HL-60/S4 treated with phorbol 12-myristate 13-acetate at 8.2 ng/mL for 4 days and 3 days (cell line): ENCODE results near the gene SLC28A2.

Source experiments
- in situ Hi-C: fragments of 300-500 bp; cut with MboI; formaldehyde crosslinking; loops from 2 replicates; pipeline ENCODE4 v1.15.0; 2022; ENCODE audit warnings: low sequenced_read_pairs

The SLC28A2 gene

GRCh38 chr15:45319472-45320214 lies 67.6 kb downstream of the SLC28A2 start:
- in situ Hi-C loops = loop anchor here (10.0 kb wide), 2 partner anchors 65 to 85 kb away; no protein-coding TSS in a partner anchor

- in situ Hi-C loops = loop anchor here (10.0 kb wide), 2 partner anchors 64 to 86 kb away; no protein-coding TSS in a partner anchor
Observed at GRCh38 chr15:45320581-45321205, 68.7 kb downstream of the SLC28A2 start.

GRCh38 chr15:45326280-45326679 lies 74.2 kb downstream of the SLC28A2 start:
- in situ Hi-C loops = loop anchor here (10.0 kb wide), 2 partner anchors 59 to 91 kb away; no protein-coding TSS in a partner anchor

GRCh38 chr15:45326741-45327140 lies 74.7 kb downstream of the SLC28A2 start:
- in situ Hi-C loops = loop anchor here (10.0 kb wide), 2 partner anchors 58 to 92 kb away; no protein-coding TSS in a partner anchor
